ENCODE results near the gene PGAP6.
"Not testable (repeated sequence)": the region's sequence is repeated elsewhere in the genome, so short reads cannot be mapped to it uniquely, and the experiment has no call there.

PGAP6 gene

DNA sequence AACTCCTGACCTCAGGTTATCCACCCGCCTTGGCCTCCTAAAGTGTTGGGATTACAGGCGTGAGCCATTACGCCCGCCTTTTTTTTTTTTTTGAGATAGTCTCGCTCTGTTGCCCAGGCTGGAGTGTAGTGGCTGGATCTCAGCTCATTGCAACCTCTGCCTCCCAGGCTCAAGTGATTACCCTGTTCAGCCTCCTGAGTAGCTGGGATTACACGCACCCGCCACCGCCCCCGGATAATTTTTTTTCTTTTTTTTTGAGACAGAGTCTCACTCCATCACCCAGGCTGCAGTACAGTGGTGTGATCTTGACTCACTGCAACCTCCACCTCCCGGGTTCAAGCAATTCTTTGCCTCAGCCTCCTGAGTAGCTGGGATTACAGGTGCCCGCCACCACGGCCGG is 40.4 kb upstream of the PGAP6 start:
- not testable (repeated sequence) for H3K9ac ChIP-seq (ENCODE audit: low read depth in 1 of 2, low read length in 2 of 2); H3K4me3 ChIP-seq (ENCODE audit: low read depth in 1 of 2, low read length in 2 of 2); H3K27ac ChIP-seq (ENCODE audit: low read depth, low read length); H3K36me3 ChIP-seq (ENCODE audit: control insufficient read depth in 1 of 2, insufficient read depth in 2 of 2, low read length in 2 of 2); H3K9me3 ChIP-seq (ENCODE audit: control insufficient read depth in 1 of 2, low read length in 2 of 2)
- Histone ChIP-seq H3K27me3 (ENCODE audit: control insufficient read depth in 1 of 2, insufficient read depth in 2 of 2, low read length in 2 of 2) (peaks cover 0 to 13% of the 10 kb centered on the region in 2 donors), H3K4me1 (ENCODE audit: control insufficient read depth in 1 of 2, insufficient read depth in 2 of 2, low read length in 2 of 2) (peaks cover 18 to 22% of the 10 kb centered on the region in 2 donors)

DNA sequence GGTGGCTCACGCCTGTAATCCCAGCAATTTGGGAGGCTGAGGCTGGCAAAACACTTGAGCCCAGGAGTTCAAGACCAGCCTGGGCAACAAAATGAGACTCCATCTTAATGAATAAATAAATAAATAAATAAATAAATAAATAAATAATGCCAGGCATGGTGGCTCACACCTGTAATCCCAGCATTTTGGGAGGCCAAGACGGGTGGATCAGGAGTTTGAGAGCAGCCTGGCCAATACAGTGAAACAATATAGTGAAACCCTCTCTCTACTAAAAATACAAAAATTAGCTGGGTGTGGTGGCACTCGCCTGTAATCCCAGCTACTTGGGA is 33.4 kb upstream of the PGAP6 start:
- H3K9me3 ChIP-seq (ENCODE audit: control insufficient read depth in 1 of 2, low read length in 2 of 2); H3K27me3 ChIP-seq (ENCODE audit: control insufficient read depth in 1 of 2, insufficient read depth in 2 of 2, low read length in 2 of 2); H3K4me3 ChIP-seq (ENCODE audit: low read depth in 1 of 2, low read length in 2 of 2); H3K4me1 ChIP-seq (ENCODE audit: control insufficient read depth in 1 of 2, insufficient read depth in 2 of 2, low read length in 2 of 2); H3K27ac ChIP-seq (ENCODE audit: low read depth, low read length); H3K9ac ChIP-seq (ENCODE audit: low read depth in 1 of 2, low read length in 2 of 2): not testable (repeated sequence)
- peaks cover 0 to 18% of the 10 kb centered on the region in 2 donors for H3K36me3 ChIP-seq (ENCODE audit: control insufficient read depth in 1 of 2, insufficient read depth in 2 of 2, low read length in 2 of 2)

DNA sequence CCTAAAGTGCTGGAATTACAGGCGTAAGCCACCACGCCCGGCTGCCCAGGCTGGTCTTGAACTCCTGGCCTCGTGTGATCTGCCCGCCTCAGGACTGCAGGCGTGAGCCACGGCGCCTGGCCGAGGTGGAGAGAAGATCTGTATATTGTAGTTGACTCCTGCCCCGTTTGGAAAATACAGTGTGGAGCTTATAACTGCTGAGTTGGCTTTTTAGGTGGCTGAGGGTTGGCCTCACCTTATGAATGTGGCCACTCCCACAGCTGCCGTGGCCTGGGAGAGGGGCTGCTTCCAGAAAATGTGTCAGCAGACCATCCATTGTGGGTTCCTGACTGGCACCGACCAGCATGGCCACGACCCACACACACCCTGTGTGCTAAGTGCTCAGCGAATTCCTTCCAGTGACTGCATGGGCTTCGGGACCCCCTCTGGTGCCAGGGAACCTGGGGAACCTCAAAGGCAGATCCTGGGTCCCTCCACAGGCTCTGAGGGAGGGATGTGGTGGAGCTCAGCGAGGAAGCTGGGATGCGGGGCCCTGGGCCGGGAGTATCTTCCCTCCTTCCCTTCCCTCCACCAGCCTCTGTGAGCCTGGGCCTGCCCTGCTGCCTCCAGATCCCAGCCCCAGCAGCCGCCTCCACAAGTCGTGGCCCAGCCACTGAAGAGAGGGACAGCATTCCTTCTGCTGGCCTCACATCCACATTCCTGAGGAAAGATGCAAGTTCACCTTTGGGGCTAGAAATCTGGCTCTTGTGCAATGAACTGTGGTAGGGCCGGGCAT is 32.8 kb upstream of the PGAP6 start:
- no peak overlapping the region for H3K9ac ChIP-seq (ENCODE audit: low read depth in 1 of 2, low read length in 2 of 2)
- H3K36me3 ChIP-seq (ENCODE audit: control insufficient read depth in 1 of 2, insufficient read depth in 2 of 2, low read length in 2 of 2), result peaks cover 0 to 23% of the 10 kb centered on the region in 2 donors
- no peaks in the 10 kb centered on the region for H3K4me1 ChIP-seq (ENCODE audit: control insufficient read depth in 1 of 2, insufficient read depth in 2 of 2, low read length in 2 of 2)
- H3K9me3 ChIP-seq (ENCODE audit: control insufficient read depth in 1 of 2, low read length in 2 of 2), result no peaks in the 10 kb centered on the region
- H3K27me3 ChIP-seq (ENCODE audit: control insufficient read depth in 1 of 2, insufficient read depth in 2 of 2, low read length in 2 of 2), result no peaks in the 10 kb centered on the region
- H3K27ac ChIP-seq (ENCODE audit: low read depth, low read length), result no peak overlapping the region
- H3K4me3 ChIP-seq (ENCODE audit: low read depth in 1 of 2, low read length in 2 of 2), result no peak overlapping the region

DNA sequence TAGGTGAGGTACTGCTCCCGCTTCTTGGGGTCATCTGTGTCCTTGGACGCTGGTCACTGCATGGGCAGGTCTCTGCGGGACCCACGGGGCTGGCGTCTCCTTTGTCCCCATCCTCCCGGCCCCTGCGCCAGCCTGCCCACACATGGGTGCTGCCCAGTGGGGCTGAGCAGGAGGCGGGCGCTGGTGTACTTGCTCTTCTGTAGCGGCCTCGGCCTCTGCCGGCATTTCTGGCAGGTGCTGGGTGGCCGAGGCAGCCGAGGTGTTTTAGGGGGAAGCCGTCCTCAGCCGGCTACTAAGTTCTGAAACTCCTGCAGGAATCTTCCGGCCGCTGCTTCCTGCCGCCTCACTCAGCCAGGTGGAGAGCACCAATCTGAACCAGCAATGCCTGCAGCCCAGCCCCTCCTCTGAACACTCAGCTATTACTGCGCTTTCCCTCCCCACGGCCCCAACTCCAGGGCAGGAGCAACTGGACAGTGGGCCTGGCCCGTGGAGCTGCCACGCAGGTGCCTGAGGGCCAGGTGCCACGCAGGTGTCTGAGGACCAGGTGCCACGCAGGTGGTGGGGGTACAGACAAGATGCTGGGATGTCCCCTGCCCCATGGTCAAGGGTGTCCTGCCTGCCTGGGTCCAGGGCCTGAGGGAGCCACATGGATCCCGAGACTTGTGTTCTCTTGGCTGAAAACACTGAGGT is 29.9 kb upstream of the PGAP6 start:
- no peak overlapping the region for H3K9ac ChIP-seq (ENCODE audit: low read depth in 1 of 2, low read length in 2 of 2)
- H3K9me3 ChIP-seq (ENCODE audit: control insufficient read depth in 1 of 2, low read length in 2 of 2), result no peaks in the 10 kb centered on the region
- H3K4me1 ChIP-seq (ENCODE audit: control insufficient read depth in 1 of 2, insufficient read depth in 2 of 2, low read length in 2 of 2), result no peaks in the 10 kb centered on the region
- H3K27me3 ChIP-seq (ENCODE audit: control insufficient read depth in 1 of 2, insufficient read depth in 2 of 2, low read length in 2 of 2), result no peaks in the 10 kb centered on the region
- H3K27ac ChIP-seq (ENCODE audit: low read depth, low read length), result no peak overlapping the region
- H3K36me3 ChIP-seq (ENCODE audit: control insufficient read depth in 1 of 2, insufficient read depth in 2 of 2, low read length in 2 of 2), result peaks cover 0 to 28% of the 10 kb centered on the region in 2 donors
- no peak overlapping the region for H3K4me3 ChIP-seq (ENCODE audit: low read depth in 1 of 2, low read length in 2 of 2)

DNA sequence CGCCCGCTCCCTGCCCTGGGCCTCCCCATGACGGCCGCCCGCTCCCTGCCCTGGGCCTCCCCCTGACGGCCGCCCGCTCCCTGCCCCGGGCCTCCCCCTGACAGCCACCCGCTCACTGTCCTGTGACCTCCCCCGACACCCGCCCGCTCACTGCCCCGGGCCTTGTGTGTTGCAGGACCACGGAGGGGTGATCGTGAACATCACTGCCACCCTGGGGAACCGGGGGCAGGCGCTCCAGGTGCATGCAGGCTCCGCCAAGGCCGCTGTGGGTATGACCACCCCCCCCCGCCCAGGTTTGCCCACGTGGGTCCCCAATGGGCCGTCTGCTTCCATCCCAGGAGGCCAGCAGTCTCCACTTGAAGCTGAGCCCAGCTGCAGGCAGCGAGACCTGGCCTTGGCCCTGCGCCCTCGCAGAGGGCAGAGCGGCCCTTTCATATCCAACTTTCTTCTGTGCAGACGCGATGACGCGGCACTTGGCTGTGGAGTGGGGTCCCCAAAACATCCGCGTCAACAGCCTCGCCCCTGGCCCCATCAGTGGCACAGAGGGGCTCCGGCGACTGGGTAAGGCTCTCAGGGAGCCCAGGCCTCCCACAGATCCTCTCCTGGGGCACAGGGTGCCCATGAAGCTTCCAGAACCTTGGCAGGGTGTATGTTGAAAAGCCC is 28.9 kb upstream of the PGAP6 start:
- no peak overlapping the region for H3K4me3 ChIP-seq (ENCODE audit: low read depth in 1 of 2, low read length in 2 of 2)
- H3K9me3 ChIP-seq (ENCODE audit: control insufficient read depth in 1 of 2, low read length in 2 of 2), result no peaks in the 10 kb centered on the region
- no peak overlapping the region for H3K27ac ChIP-seq (ENCODE audit: low read depth, low read length)
- H3K9ac ChIP-seq (ENCODE audit: low read depth in 1 of 2, low read length in 2 of 2), result no peak overlapping the region
- H3K4me1 ChIP-seq (ENCODE audit: control insufficient read depth in 1 of 2, insufficient read depth in 2 of 2, low read length in 2 of 2), result peaks cover 2 to 3% of the 10 kb centered on the region in 2 donors
- no peaks in the 10 kb centered on the region for H3K27me3 ChIP-seq (ENCODE audit: control insufficient read depth in 1 of 2, insufficient read depth in 2 of 2, low read length in 2 of 2)
- H3K36me3 ChIP-seq (ENCODE audit: control insufficient read depth in 1 of 2, insufficient read depth in 2 of 2, low read length in 2 of 2), result peaks cover 0 to 28% of the 10 kb centered on the region in 2 donors

DNA sequence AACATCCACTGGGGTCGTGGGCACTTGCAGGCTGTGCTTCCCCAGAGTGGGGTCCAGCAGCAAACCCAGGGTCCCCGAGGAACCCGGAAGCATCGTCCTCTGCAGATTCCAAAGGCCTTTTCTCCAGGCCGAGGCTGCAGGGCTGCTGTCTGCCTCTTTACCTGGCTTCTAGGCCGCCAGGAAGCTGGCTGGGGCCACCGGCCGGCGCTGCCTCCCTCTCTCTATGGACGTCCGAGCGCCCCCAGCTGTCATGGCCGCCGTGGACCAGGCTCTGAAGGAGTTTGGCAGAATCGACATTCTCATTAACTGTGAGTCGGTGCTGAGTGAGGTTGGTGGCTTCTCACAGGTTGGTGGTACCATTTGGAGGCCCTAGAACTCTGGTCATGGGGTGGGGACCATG is 25.5 kb upstream of the PGAP6 start:
- H3K9ac ChIP-seq (ENCODE audit: low read depth in 1 of 2, low read length in 2 of 2), result no peak overlapping the region
- no peaks in the 10 kb centered on the region for H3K27me3 ChIP-seq (ENCODE audit: control insufficient read depth in 1 of 2, insufficient read depth in 2 of 2, low read length in 2 of 2)
- no peak overlapping the region for H3K4me3 ChIP-seq (ENCODE audit: low read depth in 1 of 2, low read length in 2 of 2)
- peaks cover 9 to 12% of the 10 kb centered on the region in 2 donors for H3K4me1 ChIP-seq (ENCODE audit: control insufficient read depth in 1 of 2, insufficient read depth in 2 of 2, low read length in 2 of 2)
- H3K9me3 ChIP-seq (ENCODE audit: control insufficient read depth in 1 of 2, low read length in 2 of 2), result no peaks in the 10 kb centered on the region
- no peak overlapping the region for H3K27ac ChIP-seq (ENCODE audit: low read depth, low read length)
- H3K36me3 ChIP-seq (ENCODE audit: control insufficient read depth in 1 of 2, insufficient read depth in 2 of 2, low read length in 2 of 2), result peaks cover 0 to 27% of the 10 kb centered on the region in 2 donors

DNA sequence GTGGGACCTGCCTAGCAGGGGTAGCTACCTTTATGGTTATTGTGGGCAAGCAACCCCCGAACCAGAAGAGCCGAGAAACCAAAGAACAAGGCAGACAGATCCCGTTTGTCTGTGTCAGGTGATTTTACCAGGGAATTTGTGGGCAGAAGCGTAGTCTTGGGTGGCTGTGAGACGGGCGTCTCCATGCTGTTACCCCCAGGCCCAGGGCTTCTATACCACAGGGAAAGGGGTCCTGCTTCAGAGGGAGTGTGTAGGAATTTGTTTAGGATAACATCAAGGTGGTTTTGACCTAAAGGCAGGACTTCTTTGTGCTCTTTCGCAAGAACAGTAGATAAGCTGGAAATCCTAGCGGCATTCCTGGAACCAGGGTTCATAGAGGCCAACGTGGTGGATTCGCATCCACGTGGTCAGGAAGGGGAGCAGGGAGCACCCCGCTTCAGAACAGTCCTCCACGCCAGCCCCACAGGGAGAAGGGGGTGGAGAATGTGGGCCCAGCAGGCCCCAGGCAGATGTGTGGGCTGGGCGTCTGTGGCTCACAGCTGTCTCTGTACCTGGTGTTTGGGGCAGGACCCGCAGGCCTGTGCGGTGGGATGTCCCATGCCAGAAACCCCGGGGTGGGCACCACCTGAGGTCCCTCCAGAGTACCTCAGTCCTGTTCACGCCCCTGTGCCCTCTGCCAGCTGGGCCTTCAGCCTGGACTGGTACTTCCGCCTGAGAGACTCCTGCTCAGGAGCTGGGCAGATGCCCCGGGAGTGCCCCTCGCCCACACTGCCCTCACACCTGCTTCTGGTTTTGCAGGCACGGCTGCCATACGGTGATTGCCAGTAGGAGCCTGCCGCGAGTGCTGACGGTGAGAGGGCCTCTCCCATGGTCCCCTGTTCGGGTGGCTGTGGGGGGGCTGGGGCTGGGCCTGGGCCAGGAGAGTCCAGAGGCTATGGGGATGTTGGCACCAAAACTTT is 24.0 kb upstream of the PGAP6 start:
- peaks cover 9 to 12% of the 10 kb centered on the region in 2 donors for H3K4me1 ChIP-seq (ENCODE audit: control insufficient read depth in 1 of 2, insufficient read depth in 2 of 2, low read length in 2 of 2)
- H3K27me3 ChIP-seq (ENCODE audit: control insufficient read depth in 1 of 2, insufficient read depth in 2 of 2, low read length in 2 of 2), result no peaks in the 10 kb centered on the region
- H3K4me3 ChIP-seq (ENCODE audit: low read depth in 1 of 2, low read length in 2 of 2), result no peak overlapping the region
- H3K27ac ChIP-seq (ENCODE audit: low read depth, low read length), result no peak overlapping the region
- no peaks in the 10 kb centered on the region for H3K9me3 ChIP-seq (ENCODE audit: control insufficient read depth in 1 of 2, low read length in 2 of 2)
- no peak overlapping the region for H3K9ac ChIP-seq (ENCODE audit: low read depth in 1 of 2, low read length in 2 of 2)
- H3K36me3 ChIP-seq (ENCODE audit: control insufficient read depth in 1 of 2, insufficient read depth in 2 of 2, low read length in 2 of 2), result peaks cover 0 to 13% of the 10 kb centered on the region in 2 donors

DNA sequence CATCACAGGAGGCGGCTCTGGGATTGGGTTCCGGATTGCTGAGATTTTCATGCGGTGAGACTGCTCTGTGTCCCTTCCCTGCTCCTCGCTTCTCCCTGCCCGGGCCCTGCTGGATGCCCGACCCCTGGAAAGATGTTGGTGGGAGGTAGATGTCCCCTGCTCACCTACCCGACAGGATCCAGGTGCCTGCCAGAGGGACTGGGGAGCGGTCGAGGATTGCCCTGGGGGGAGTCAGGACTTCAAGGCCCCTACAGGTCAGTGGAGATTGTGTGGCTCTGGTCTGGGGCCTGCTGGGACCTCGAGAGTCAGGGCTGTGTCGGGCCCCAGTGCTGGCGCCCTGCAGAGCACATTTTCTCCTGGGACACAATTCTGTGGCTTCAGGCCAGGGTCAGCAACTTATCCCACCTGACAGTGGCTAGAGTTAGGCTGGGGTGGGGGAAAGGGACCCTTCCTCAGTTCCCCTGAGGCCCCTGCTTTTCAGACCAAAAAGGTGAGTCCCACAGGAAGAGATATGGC is 23.3 kb upstream of the PGAP6 start:
- H3K27me3 ChIP-seq (ENCODE audit: control insufficient read depth in 1 of 2, insufficient read depth in 2 of 2, low read length in 2 of 2), result no peaks in the 10 kb centered on the region
- no peak overlapping the region for H3K27ac ChIP-seq (ENCODE audit: low read depth, low read length)
- no peak overlapping the region for H3K9ac ChIP-seq (ENCODE audit: low read depth in 1 of 2, low read length in 2 of 2)
- peaks cover 16 to 20% of the 10 kb centered on the region in 2 donors for H3K4me1 ChIP-seq (ENCODE audit: control insufficient read depth in 1 of 2, insufficient read depth in 2 of 2, low read length in 2 of 2)
- peaks cover 0 to 9% of the 10 kb centered on the region in 2 donors for H3K36me3 ChIP-seq (ENCODE audit: control insufficient read depth in 1 of 2, insufficient read depth in 2 of 2, low read length in 2 of 2)
- no peak overlapping the region for H3K4me3 ChIP-seq (ENCODE audit: low read depth in 1 of 2, low read length in 2 of 2)
- no peaks in the 10 kb centered on the region for H3K9me3 ChIP-seq (ENCODE audit: control insufficient read depth in 1 of 2, low read length in 2 of 2)

DNA sequence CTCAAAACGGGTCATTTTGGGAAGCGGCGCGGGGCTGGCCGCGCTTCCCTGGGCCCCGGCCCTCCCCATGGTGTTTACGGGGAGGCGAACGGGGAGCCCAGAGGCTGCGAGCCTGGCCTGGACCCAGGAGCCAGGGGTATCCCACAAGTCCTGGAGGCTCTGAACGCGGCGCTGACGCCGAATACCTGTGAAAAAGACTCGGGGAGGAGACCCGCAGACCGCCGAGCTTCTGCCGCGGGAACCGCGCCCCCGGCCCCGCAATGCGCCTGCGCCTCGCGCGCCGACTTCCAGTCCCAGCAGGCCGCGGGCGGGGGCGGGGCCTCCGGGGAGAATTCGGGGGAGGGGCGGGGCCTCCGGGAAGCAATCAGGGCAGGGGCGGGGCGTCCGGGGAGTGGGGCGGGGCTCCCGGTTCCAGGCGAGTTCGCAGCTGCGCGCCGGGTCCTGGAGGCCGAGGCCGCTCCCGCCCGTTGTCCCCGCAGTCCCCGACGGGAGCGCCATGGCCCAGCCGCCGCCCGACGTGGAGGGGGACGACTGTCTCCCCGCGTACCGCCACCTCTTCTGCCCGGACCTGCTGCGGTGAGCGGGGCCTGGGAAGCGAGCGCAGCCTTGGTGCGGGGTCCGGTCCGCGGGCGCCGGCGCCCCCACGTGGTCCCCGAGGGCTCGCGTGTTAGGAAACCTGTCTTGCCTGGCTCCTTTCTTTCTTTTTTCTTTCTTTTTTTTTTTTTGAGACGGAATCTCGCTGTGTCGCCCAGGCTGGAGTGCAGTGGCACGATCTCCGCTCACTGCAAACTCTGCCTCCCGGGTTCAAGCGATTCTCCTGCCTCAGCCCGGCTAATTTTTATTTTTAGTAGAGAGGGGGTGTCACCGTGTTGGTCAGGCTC is 19.9 kb upstream of the PGAP6 start, which contains the start of gene DECR2:
DECR2 (plus strand) TSS at position 418 of the 881 bp plus-strand sequence; CDS start at position 497, 79 bp downstream.
- no peaks in the 10 kb centered on the region for H3K27me3 ChIP-seq (ENCODE audit: control insufficient read depth in 1 of 2, insufficient read depth in 2 of 2, low read length in 2 of 2)
- peak within 1 kb of the TSS; percentile 86 for H3K27ac ChIP-seq (ENCODE audit: low read depth, low read length)
- peaks cover 0 to 4% of the 10 kb centered on the region in 2 donors for H3K36me3 ChIP-seq (ENCODE audit: control insufficient read depth in 1 of 2, insufficient read depth in 2 of 2, low read length in 2 of 2)
- H3K4me1 ChIP-seq (ENCODE audit: control insufficient read depth in 1 of 2, insufficient read depth in 2 of 2, low read length in 2 of 2), result peaks cover 17 to 25% of the 10 kb centered on the region in 2 donors
- no peaks in the 10 kb centered on the region for H3K9me3 ChIP-seq (ENCODE audit: control insufficient read depth in 1 of 2, low read length in 2 of 2)
- H3K9ac ChIP-seq (ENCODE audit: low read depth in 1 of 2, low read length in 2 of 2), result peak within 1 kb of the TSS; percentile 74 to 77
- H3K4me3 ChIP-seq (ENCODE audit: low read depth in 1 of 2, low read length in 2 of 2), result peak within 1 kb of the TSS; percentile 73 to 86
